Astrocyte (in vitro differentiated cells and primary cell): ENCODE results near the gene SMOC2. TPM values are rescaled to one million over a fixed set of nuclear protein-coding genes. Genes with fewer than 3 reads are reported as not detected.

Experiments used
- DNase-seq: peaks from one replicate; pipeline ENCODE4 v3.0.0-alpha.2; 2010; ENCODE audit warnings: low read depth
- FAIRE-seq: peaks from 2 replicates; lab custom pipeline; 2011; peaks lifted over from hg19 to GRCh38; lab: Jason Lieb, UNC
- H2AFZ ChIP-seq: 2 replicates; pipeline ENCODE4 v1.6.0; 2012; ENCODE audit warnings: low read depth, low read length, inconsistent platforms
- H3K27ac ChIP-seq: 2 replicates; pipeline ENCODE4 v1.5.1; 2011; ENCODE audit warnings: low read depth, low read length, inconsistent platforms
- H3K27me3 ChIP-seq: 2 replicates; pipeline ENCODE4 v1.6.0; 2011; ENCODE audit warnings: low read length, inconsistent platforms; ENCODE audit not compliant: insufficient read depth
- H3K36me3 ChIP-seq: 2 replicates; pipeline ENCODE4 v1.5.1; 2011; ENCODE audit warnings: low read length, inconsistent platforms; ENCODE audit not compliant: insufficient read depth
- H3K4me1 ChIP-seq: 2 replicates; pipeline ENCODE4 v1.5.1; 2011; ENCODE audit warnings: low read length, inconsistent platforms; ENCODE audit not compliant: insufficient read depth
- H3K4me2 ChIP-seq: 2 replicates; pipeline ENCODE4 v1.6.0; 2012; ENCODE audit warnings: low read length, inconsistent platforms
- H3K4me3 ChIP-seq: 2 replicates; pipeline ENCODE4 v1.5.1; 2011; ENCODE audit warnings: low read depth, mild to moderate bottlenecking, low read length, inconsistent platforms; ENCODE audit not compliant: insufficient read depth
- H3K79me2 ChIP-seq: 2 replicates; pipeline ENCODE4 v1.6.0; 2012; ENCODE audit warnings: mild to moderate bottlenecking, low read length, inconsistent platforms; ENCODE audit not compliant: insufficient read depth
- H3K9ac ChIP-seq: 2 replicates; pipeline ENCODE4 v1.6.0; 2012; ENCODE audit warnings: mild to moderate bottlenecking, low read length, inconsistent platforms
- H3K9me3 ChIP-seq: 2 replicates; pipeline ENCODE4 v1.5.1; 2012; ENCODE audit warnings: low read depth, mild to moderate bottlenecking, low read length, inconsistent platforms; ENCODE audit not compliant: insufficient read depth
- H4K20me1 ChIP-seq: 2 replicates; pipeline ENCODE4 v1.6.0; 2012; ENCODE audit warnings: low read length, inconsistent platforms; ENCODE audit not compliant: insufficient read depth
- H3K27ac Mint-ChIP-seq: one replicate; pipeline ENCODE4 v1.8.0; 2021; ENCODE audit warnings: mild to moderate bottlenecking, mixed read lengths; ENCODE audit not compliant: unreplicated experiment
- H3K27me3 Mint-ChIP-seq: one replicate; pipeline ENCODE4 v1.8.0; 2021; ENCODE audit warnings: low read depth, mixed read lengths; ENCODE audit not compliant: unreplicated experiment
- H3K36me3 Mint-ChIP-seq: one replicate; pipeline ENCODE4 v1.8.0; 2021; ENCODE audit warnings: low read depth, mixed read lengths; ENCODE audit not compliant: unreplicated experiment
- H3K4me1 Mint-ChIP-seq: one replicate; pipeline ENCODE4 v1.8.0; 2021; ENCODE audit warnings: low read depth, mixed read lengths; ENCODE audit not compliant: unreplicated experiment
- H3K4me3 Mint-ChIP-seq: one replicate; pipeline ENCODE4 v1.8.0; 2021; ENCODE audit warnings: mild to moderate bottlenecking, moderate library complexity, mixed read lengths; ENCODE audit not compliant: unreplicated experiment
- H3K9me3 Mint-ChIP-seq: one replicate; pipeline ENCODE4 v1.8.0; 2021; ENCODE audit warnings: mild to moderate bottlenecking, mixed read lengths; ENCODE audit not compliant: unreplicated experiment
- EZH2 ChIP-seq: IDR thresholded peaks from 2 replicates; pipeline ENCODE4 v1.6.1; 2012; ENCODE audit warnings: mild to moderate bottlenecking, low read length, inconsistent platforms; ENCODE audit not compliant: insufficient read depth
- total RNA-seq: library from RNA; stranded (reverse); gene quantifications from 2 replicates; pipeline ENCODE4 v1.2.1, GENCODE V29; 2021
- TF ChIP-seq, protein P1 (sequence below): IDR thresholded peaks from 2 replicates; pipeline ENCODE4 v1.5.1; 2011; ENCODE audit warnings: low read depth, mild to moderate bottlenecking, inconsistent platforms, low read length, moderate library complexity; ENCODE audit not compliant: insufficient read depth

SMOC2 gene
- total RNA-seq, 1 donor from 2014 or later = 0.93 TPM

DNA sequence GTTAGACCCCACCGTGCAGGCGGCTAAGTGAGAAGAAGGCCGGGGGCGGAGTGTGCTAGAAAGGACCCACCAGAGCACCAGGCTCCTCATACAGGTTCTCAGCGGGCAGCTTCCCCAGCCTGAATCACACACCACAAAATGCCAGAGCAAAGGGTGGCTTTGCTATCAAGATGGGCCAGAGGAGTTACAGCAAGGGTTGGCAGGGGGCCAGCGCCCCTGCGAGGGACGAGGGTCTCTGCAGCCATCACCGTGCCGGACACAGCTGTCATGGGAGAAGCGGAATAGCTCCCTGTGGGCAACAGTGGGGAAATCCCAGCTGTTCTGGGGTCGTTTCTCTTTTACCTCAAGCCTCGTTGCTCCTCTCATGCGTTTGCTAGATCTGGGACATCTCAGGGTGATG, 206.3 kb downstream of the SMOC2 start:
- Histone ChIP-seq H4K20me1 (no peaks in the 10 kb centered on the region), H3K36me3 (no peaks in the 10 kb centered on the region), H3K27me3 (no peaks in the 10 kb centered on the region), H3K4me1 (no peaks in the 10 kb centered on the region), H3K4me2 (no peak overlapping the region), H2AFZ (no peak overlapping the region), H3K9ac (no peak overlapping the region), H3K4me3 (no peak overlapping the region), H3K27ac (no peak overlapping the region), H3K9me3 (no peaks in the 10 kb centered on the region), H3K79me2 (no peaks in the 10 kb centered on the region)
- TF ChIP-seq EZH2 = no peak
- TF ChIP-seq, protein P1, sequence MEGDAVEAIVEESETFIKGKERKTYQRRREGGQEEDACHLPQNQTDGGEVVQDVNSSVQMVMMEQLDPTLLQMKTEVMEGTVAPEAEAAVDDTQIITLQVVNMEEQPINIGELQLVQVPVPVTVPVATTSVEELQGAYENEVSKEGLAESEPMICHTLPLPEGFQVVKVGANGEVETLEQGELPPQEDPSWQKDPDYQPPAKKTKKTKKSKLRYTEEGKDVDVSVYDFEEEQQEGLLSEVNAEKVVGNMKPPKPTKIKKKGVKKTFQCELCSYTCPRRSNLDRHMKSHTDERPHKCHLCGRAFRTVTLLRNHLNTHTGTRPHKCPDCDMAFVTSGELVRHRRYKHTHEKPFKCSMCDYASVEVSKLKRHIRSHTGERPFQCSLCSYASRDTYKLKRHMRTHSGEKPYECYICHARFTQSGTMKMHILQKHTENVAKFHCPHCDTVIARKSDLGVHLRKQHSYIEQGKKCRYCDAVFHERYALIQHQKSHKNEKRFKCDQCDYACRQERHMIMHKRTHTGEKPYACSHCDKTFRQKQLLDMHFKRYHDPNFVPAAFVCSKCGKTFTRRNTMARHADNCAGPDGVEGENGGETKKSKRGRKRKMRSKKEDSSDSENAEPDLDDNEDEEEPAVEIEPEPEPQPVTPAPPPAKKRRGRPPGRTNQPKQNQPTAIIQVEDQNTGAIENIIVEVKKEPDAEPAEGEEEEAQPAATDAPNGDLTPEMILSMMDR = no peak
- Mint-ChIP-seq H3K4me3 (no peak overlapping the region), H3K4me1 (no peaks in the 10 kb centered on the region), H3K27ac (no peak overlapping the region), H3K27me3 (peaks cover 40% of the 10 kb centered on the region), H3K9me3 (no peaks in the 10 kb centered on the region), H3K36me3 (no peaks in the 10 kb centered on the region)
- DNase-seq (no peak), FAIRE-seq (no peak)

DNA sequence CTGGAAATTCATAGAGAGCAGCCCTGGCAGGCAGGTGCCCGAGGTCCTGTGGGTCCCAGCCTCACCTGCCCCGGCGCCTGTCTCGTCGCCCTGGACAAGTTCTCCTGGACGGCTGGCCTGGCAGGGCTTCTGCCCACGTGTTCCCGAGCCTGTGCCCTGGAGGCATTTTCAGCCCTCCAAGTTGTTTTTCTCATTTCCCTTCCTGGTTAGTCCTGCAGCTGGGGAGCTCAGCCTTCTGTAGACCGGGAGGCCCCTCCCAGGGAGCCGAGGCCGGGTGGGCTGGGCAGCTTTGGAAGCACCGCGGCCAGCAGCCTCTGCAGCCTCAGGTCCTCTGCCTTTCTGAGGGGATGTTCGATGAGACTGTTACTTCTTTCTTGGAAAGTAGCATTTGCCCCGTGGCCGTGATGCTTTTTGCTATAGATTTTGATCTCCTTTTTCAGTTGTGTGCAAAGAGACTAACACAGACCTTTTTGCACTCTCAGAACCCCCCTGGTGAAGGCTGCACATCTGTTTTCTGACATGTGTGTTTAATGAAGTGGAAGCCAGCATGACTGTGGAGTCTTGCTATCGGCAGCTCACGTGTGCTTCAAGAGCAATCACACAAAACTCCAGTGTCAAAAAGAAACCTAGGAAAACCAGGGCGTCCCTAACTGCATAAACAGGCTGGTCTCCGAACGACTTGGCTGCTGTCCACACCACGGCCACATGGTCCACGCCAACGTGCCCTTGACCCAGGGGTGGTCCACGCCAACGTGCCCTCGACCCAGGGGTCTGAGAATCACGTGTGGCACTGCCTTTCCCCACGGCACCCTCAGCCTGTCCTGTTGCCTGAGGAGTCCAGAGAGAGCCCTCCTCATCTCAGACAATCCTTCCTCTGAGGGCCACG, 207.5 kb downstream of the SMOC2 start:
- H3K27ac ChIP-seq = no peak overlapping the region
- no peaks in the 10 kb centered on the region for H3K27me3 ChIP-seq
- H3K4me1 ChIP-seq = no peaks in the 10 kb centered on the region
- Mint-ChIP-seq H3K4me1 (no peaks in the 10 kb centered on the region), H3K4me3 (no peak overlapping the region), H3K27me3 (peaks cover 40% of the 10 kb centered on the region), H3K27ac (no peak overlapping the region), H3K9me3 (no peaks in the 10 kb centered on the region), H3K36me3 (no peaks in the 10 kb centered on the region)
- no peak overlapping the region for H3K9ac ChIP-seq
- no peaks in the 10 kb centered on the region for H3K79me2 ChIP-seq
- TF ChIP-seq, protein P1 = no peak
- TF ChIP-seq EZH2 = no peak
- no peak overlapping the region for H3K4me2 ChIP-seq
- H3K9me3 ChIP-seq = no peaks in the 10 kb centered on the region
- H4K20me1 ChIP-seq = no peaks in the 10 kb centered on the region
- H3K36me3 ChIP-seq = no peaks in the 10 kb centered on the region
- H2AFZ ChIP-seq = no peak overlapping the region
- DNase-seq (no peak), FAIRE-seq (no peak)
- no peak overlapping the region for H3K4me3 ChIP-seq

DNA sequence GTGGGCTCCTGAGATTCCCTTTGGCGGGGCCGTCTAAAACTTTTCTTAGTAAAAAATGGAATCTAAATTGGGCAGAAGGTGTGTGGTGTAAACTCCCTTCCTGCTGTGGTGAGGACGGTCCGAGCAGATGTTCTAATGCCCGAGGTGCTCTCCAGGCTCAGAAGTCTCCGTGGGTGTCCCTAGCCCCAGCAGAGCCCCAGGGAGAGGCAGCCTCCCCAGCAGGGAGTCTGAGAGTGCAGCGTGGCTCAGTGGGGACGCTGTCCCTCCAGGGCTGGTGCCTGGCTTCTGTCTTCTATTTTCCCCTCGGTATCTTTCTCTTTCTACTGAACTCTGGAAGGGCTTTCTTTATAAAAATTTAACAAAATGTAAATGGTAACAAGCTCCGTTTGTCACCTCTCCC, 208.2 kb downstream of the SMOC2 start:
- Mint-ChIP-seq H3K36me3 (no peaks in the 10 kb centered on the region), H3K4me3 (no peak overlapping the region), H3K4me1 (no peaks in the 10 kb centered on the region), H3K27ac (no peak overlapping the region), H3K9me3 (no peaks in the 10 kb centered on the region), H3K27me3 (peaks cover 37% of the 10 kb centered on the region)
- no peak overlapping the region for H3K4me3 ChIP-seq
- H3K36me3 ChIP-seq = no peaks in the 10 kb centered on the region
- no peak overlapping the region for H2AFZ ChIP-seq
- H4K20me1 ChIP-seq = no peaks in the 10 kb centered on the region
- no peaks in the 10 kb centered on the region for H3K4me1 ChIP-seq
- no peaks in the 10 kb centered on the region for H3K79me2 ChIP-seq
- H3K27me3 ChIP-seq = no peaks in the 10 kb centered on the region
- H3K27ac ChIP-seq = no peak overlapping the region
- no peaks in the 10 kb centered on the region for H3K9me3 ChIP-seq
- no peak overlapping the region for H3K9ac ChIP-seq
- no peak for FAIRE-seq
- no peak for DNase-seq
- H3K4me2 ChIP-seq = no peak overlapping the region
- TF ChIP-seq, protein P1 = no peak
- TF ChIP-seq EZH2 = no peak
